ENCODE data around the gene CDH23. TPM values are rescaled to one million over a fixed set of nuclear protein-coding genes. Genes with fewer than 3 reads are reported as not detected.

CDH23 gene
- total and polyA plus RNA-seq, 2 of the 8 experiments (the other 6 are each of a cell fraction or from before 2014, with no cell fraction given), result 1.9 to 4.9 TPM

DNA sequence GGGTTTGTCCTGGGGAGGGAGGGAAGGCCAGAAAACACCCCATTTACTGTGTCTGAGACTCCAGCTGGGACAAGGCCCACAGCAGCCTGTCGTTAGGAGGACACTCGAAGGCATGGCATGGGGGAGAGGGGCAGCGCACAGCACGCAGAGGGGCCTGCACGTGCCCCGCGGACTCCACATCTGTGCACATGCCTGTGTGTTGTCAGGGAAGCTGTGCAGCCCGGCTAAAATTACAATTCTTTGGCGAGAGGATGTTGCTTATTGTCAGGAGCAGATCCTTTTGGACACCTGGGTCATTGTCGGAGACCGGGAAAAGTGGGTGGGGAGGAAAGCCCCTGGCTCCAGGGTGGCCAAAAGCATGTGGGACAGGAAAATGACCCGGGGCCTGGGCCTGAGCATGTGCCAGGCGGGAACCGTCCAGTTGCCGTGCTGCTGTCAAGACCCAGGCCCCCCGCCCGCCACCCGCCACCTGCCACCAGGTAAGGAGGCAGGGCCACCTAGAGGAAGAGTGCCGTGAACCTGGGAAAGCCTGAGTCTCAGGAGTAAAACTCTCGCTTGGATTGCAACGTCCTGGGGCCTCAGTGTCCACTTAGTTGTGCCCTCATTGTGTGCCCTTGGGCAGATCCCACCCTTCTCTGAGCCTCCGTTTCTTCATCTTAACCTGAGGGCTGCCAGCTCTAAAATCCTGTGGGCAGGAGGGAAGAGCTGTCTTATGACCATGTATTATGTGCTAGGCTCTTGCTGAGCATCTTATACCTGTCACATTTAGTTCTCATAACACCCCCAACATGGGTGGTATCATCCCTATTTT, 369.4 kb downstream of the CDH23 start:
- no peaks in the 10 kb centered on the region; a peak in 1 of 7 replicates for H3K4me1 ChIP-seq (replicated peaks in 1 of 4; ENCODE audit: control insufficient read depth in 3 of 4, insufficient read depth in 4 of 4, low read length in 3 of 4)
- no peak overlapping the region for H2BK15ac ChIP-seq (ENCODE audit: low read length)
- H4K91ac ChIP-seq (replicated peaks; ENCODE audit: insufficient read length, low read length), result no peak overlapping the region
- no peak overlapping the region for H3K14ac ChIP-seq (ENCODE audit: insufficient read length)
- no peak overlapping the region for H2AK5ac ChIP-seq (ENCODE audit: low read depth, low read length)
- no peaks in the 10 kb centered on the region for H3K9me3 ChIP-seq (ENCODE audit: insufficient read depth in 2 of 2, low read depth in 1 of 2, low read length in 1 of 2)
- H3K27ac ChIP-seq (ENCODE audit: low read depth, low read length), result no peak overlapping the region
- no peak overlapping the region for H3K23ac ChIP-seq (ENCODE audit: insufficient read length)
- H3K27me3 ChIP-seq (replicated peaks in 1 of 4; ENCODE audit: control insufficient read depth in 3 of 4, extremely low read depth in 1 of 4, insufficient read depth in 3 of 4, low read length in 3 of 4), result no peaks in the 10 kb centered on the region; a peak in 1 of 7 replicates
- no peak overlapping the region for H4K8ac ChIP-seq (ENCODE audit: extremely low read depth, insufficient read depth, low read length)
- no peak overlapping the region for H3K18ac ChIP-seq (ENCODE audit: extremely low read depth, low read length)
- no peak overlapping the region for H2AFZ ChIP-seq (ENCODE audit: low read length)
- no peak overlapping the region for H2BK20ac ChIP-seq (ENCODE audit: low read length)
- no peak overlapping the region for H2BK5ac ChIP-seq (ENCODE audit: low read depth, low read length)
- no peaks in the 10 kb centered on the region for H3K23me2 ChIP-seq (ENCODE audit: low read depth, low read length)
- H3K4me3 ChIP-seq (ENCODE audit: extremely low read depth in 1 of 4, insufficient read depth in 2 of 4, low read depth in 3 of 4, low read length in 4 of 4), result no peak overlapping the region
- no peak overlapping the region for H3K4me2 ChIP-seq (ENCODE audit: insufficient read depth in 1 of 2, low read depth in 2 of 2, low read length in 2 of 2)
- ChIA-PET POLR2A (ENCODE audit: partially characterized antibody) (interaction anchor here (1.2 kb wide), 1 partner anchor 14 kb away, joined by 3 read pairs; no protein-coding TSS in a partner anchor), CTCF (ENCODE audit: partially characterized antibody) (interaction anchor here (0.8 to 5.3 kb wide), 16 partner anchors 9 to 383 kb away, joined by 3 to 44 read pairs (median 5); partner anchors contain the start of genes CDH23 and VSIR)
- H2BK12ac ChIP-seq (ENCODE audit: low read depth, low read length), result no peak overlapping the region
- no peak overlapping the region for H3K4ac ChIP-seq (replicated peaks; ENCODE audit: insufficient read length, low read depth, low read length)
- H3K79me2 ChIP-seq (ENCODE audit: control insufficient read depth in 1 of 2, insufficient read depth in 2 of 2, low read length in 2 of 2), result no peaks in the 10 kb centered on the region
- H3K9ac ChIP-seq (replicated peaks in 1 of 4; ENCODE audit: extremely low read depth in 1 of 4, low read depth in 3 of 4, low read length in 3 of 4), result no peak overlapping the region
- no peak overlapping the region for H4K5ac ChIP-seq (ENCODE audit: insufficient read length, low read depth, low read length)
- no peaks in the 10 kb centered on the region for H3K79me1 ChIP-seq (ENCODE audit: low read depth, low read length)
- WGBS, 2 experiments (ENCODE audit: extremely low coverage in 1 of 2, insufficient coverage in 1 of 2, insufficient read length in 1 of 2, insufficient replicate concordance in 2 of 2, low coverage in 1 of 2, low lambda C conversion rate in 2 of 2, missing lambda C conversion rate in 1 of 2), result 85% methylated on average over 22 of the region's 22 CpGs; no CpG with 5 or more reads in 1 of the 2 experiments
- no peaks in the 10 kb centered on the region for H4K20me1 ChIP-seq (replicated peaks in 1 of 2; ENCODE audit: control insufficient read depth in 1 of 2, insufficient read depth in 2 of 2, low read length in 2 of 2)
- no peak overlapping the region for H3K56ac ChIP-seq (replicated peaks; ENCODE audit: insufficient read length, low read depth, low read length)
- TF ChIP-seq RAD21 (IDR thresholded peaks at IDR 0.05 in 1 of 2, conservative IDR thresholded peaks at IDR 0.05 in 1 of 2; ENCODE audit: low read depth in 2 of 2, low read length in 2 of 2) (no peak), ASH2L (IDR thresholded peaks at IDR 0.05; ENCODE audit: low read length) (no peak), NRF1 (IDR thresholded peaks at IDR 0.05; ENCODE audit: low read depth, low read length) (no peak), POLR2A (IDR thresholded peaks at IDR 0.05; ENCODE audit: control extremely low read depth in 1 of 2, low read depth in 2 of 2, low read length in 2 of 2) (no peak), ZNF274 (IDR thresholded peaks at IDR 0.05; ENCODE audit: borderline replicate concordance, extremely low read depth, low read length) (no peak), RBBP5 (IDR thresholded peaks at IDR 0.05; ENCODE audit: borderline replicate concordance, low read depth, low read length) (no peak), EP300 (IDR thresholded peaks at IDR 0.05; ENCODE audit: borderline replicate concordance in 1 of 2, low read depth in 2 of 2, low read length in 2 of 2) (no peak), GTF2F1 (IDR thresholded peaks at IDR 0.05; ENCODE audit: borderline replicate concordance, low read depth, low read length) (no peak)
- no peak overlapping the region for H2BK120ac ChIP-seq (replicated peaks; ENCODE audit: low read depth, low read length)
- H3K36me3 ChIP-seq (ENCODE audit: control insufficient read depth in 2 of 4, insufficient read depth in 4 of 4, low read length in 3 of 4), result no peaks in the 10 kb centered on the region
- FAIRE-seq (no peak), DNase-seq (ENCODE audit: low read depth in 1 of 2, low spot score in 2 of 2) (no peak)
